Activated naive CD8-positive, alpha-beta T cell treated with anti-CD3 and anti-CD28 coated beads, Interleukin-2, amount 50 U/mL, for 16 hours (primary cell): Measurements from ENCODE around the gene YPEL3.
"Not testable (repeated sequence)": the region's sequence is repeated elsewhere in the genome, so short reads cannot be mapped to it uniquely, and the experiment has no call there.

Source experiments
- DNase-seq: peaks from one replicate; pipeline ENCODE4 v3.0.0-alpha.2; 2020; ENCODE audit warnings: low read depth, low spot score

The YPEL3 gene

DNA sequence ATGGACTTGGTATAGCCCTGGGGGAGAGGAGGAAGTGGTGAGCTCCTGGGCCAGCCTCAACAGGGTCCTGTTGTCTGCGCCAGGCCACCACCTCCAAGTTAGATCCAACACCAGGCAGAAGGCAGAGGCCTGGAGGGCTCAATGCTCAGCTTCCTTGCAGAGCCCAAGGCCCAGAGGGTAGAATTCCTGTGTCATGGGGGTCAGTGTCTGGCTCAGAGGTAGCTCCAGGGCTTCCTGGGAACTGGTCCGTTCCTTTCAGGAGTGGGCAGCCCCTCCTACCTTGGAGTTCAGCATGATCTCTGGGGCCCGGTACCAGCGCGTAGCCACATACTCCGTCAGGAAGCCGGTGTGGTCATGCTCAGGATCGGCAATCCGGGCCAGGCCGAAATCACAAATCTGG is 21.8 kb upstream of the YPEL3 start:
- DNase-seq = no peak

DNA sequence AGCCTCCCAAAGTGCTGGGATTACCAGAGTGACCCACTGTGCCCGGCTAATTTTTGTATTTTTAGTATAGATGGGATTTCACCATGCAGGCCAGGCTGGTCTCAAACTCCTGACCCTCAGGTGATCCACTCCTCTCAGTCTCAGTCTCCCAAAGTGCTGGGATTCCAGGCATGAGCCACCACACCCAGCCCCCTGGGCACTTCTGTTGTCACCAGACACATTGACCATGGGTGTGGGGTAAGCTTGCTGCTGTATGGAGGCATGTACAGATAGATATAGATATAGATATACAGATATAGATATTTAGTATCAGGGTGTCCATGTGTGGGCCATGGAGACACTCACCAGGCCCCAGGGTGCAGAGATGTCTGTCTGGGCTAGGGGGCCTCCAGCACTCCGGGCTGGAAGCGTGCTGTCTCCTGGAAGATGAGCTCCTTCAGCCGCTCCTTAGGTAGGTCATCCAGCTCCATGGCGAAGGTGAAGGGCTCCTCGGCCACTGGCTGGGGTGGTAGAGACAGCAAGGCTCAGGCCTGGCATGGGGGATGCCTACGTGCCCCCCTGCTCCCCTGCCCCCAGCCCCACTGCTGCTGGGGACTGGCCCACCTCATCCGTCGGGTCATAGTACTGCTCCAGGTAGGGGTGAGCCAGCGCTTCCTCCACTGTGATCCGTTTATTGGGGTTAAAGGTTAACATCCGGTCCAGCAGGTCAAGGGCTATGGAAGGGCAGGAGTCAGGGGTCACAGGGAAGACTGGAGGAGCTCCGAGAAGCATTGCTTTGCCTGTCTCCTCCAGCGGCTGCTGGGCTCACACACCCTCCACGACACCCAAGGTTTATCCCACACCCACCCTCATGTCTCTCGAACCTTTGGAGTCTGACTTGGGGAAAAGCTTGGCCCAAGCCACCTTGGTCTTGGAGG is 20.5 kb upstream of the YPEL3 start:
- no peak for DNase-seq

GRCh38 chr16:30115238-30115637 is 19.2 kb upstream of the YPEL3 start:
- DNase-seq = no peak

DNA sequence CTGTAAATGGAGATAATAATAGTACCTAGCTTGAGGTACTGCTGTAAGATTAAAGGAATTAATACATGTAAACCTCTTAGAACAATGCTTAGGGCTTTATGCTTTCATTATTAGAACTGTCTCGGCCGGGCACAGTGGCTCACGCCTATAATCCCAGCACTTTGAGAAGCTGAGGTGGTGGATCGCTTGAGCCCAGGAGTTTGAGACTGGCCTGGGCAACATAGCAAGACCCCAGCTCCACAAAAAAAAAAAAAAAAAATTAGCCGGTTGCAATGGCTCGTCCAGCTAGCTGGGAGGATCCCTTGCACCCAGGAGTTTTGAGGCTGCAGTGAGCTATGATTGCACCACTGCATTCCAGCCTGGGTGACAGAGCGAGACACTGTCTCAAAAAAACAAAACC is 18.8 kb upstream of the YPEL3 start:
- DNase-seq = not testable (repeated sequence)

GRCh38 chr16:30114411-30114810 is 18.4 kb upstream of the YPEL3 start:
- no peak for DNase-seq

- no peak for DNase-seq
Measured at GRCh38 chr16:30113711-30114333, 17.8 kb upstream of the YPEL3 start.

DNA sequence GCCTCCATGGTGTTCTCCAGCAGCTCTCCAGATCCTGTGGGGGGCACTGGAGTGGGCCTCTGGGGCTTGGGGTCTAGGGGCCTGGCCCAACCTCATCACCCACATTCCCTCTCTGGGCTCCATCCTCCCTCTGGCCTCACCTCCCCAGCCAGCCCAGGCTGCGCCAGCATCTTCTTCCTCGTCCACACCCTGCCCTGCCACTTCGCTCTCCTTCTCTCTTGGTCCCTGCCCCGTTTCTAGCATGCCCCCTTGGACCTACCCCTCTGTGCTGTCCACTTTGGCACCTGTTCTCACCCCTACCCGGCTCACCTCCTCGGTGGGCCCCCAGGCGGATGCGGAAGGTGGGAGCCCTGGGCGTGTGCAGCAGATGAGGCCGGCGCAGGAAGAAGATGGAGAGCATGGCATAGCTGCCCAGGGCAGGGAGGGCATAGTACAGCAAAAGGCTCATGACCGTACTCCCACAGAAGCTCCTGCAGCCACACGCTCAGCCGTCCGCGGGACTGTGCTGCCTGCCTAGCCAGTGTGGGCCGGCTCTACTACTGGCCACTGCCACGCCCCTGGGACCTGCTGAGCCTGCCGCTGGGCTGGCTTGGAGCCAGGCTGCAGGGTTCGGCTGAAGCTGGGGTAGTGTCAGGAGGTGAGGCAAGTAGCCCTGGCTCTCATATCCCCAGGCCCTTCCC is 17.2 kb upstream of the YPEL3 start, which contains the start of gene GDPD3:
Gene GDPD3, minus strand, starts transcription at position 507 of the 680 bp plus-strand sequence. Its CDS starts 59 bp downstream, at position 448.
- no peak for DNase-seq

DNA sequence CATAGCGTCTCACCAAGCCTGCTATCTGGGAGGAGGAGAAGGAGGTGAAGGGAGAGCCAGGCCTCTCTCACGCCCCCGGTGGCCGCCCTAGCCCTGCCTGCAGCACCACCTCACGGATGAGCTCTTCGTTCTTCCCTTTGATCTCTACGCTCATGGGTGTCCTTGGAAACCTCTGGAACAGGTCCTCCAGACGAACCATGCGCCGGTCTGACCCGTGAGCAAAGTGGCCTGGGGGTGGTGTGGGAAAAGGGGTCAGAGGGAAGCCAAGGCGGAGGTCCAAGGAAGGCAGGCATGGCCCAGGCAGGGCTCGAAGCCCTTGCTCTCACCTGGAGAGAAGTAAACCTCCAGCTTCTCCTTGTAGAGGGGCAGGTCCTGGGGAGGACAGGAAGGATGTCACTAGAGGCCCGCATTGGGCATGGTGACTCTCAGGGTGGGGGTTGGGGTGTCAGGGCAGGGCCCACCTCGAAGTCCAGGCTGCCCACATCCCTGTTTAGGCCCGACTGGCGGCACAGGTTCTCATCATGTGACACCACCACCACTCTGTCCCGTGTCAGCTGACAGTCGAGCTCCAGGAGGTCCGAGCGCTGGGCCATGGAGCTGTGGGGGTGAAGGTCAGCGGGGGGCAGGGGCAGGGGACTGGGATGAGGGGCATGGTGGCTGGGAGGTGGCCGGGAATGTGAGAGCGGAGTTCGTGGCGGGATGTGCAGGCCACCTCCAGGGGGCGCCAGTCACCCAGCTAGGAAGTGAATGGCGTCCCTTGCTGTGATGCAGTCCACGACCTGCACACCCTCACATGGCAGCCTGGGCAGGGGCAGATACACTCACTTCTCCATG is 16.4 kb upstream of the YPEL3 start:
- peak; percentile 41 for DNase-seq

- DNase-seq = no peak
Measured at GRCh38 chr16:30110661-30111060, 14.6 kb upstream of the YPEL3 start.

DNA sequence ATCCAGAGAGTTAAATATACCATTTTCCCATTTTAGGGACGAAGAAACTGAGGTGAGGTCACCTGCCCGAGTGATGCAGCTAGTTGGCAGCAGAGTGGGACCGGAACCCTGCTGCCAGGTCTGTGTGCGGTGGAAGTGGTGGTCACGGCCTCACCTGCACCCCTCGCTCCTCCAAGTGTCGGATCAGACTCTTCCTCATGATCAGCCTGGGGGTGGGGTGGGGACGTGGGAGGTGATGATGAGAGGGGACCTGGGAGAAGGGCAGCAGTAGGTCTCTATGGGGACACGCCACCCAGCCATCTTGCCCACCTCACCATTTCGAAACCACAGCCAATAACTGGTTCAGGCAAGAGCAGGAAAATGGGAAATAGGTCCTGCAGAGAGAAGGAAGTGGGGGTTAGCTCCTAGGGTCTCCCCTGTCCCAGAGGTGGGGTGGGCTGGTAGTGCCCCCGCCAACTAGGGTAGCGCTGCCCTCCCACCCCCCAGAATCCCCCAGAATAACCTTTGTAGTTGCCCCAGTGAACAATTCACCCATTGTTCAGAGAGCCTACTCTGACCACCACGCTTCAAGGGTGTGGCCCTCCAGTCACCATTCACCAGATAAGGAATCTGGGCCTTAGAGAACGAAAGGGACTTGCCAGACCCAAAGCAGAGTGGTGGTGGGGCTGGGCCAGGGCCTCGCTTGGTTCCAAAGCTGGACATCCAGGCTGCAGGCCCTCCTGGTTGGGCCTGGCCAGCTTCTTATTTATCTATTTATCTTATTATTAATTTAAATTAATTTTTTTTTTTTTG is 12.2 kb upstream of the YPEL3 start:
- no peak for DNase-seq

- no peak for DNase-seq
Measured at GRCh38 chr16:30104492-30104891, 8.5 kb upstream of the YPEL3 start.

- DNase-seq = no peak
Measured at GRCh38 chr16:30104090-30104489, 8.1 kb upstream of the YPEL3 start.

GRCh38 chr16:30096862-30097563 is 1.0 kb upstream of the YPEL3 start:
- no peak for DNase-seq

GRCh38 chr16:30095166-30096078 is 591 bp downstream of the YPEL3 start:
- no peak for DNase-seq

GRCh38 chr16:30094541-30095165 is 1.4 kb downstream of the YPEL3 start:
- DNase-seq = no peak

DNA sequence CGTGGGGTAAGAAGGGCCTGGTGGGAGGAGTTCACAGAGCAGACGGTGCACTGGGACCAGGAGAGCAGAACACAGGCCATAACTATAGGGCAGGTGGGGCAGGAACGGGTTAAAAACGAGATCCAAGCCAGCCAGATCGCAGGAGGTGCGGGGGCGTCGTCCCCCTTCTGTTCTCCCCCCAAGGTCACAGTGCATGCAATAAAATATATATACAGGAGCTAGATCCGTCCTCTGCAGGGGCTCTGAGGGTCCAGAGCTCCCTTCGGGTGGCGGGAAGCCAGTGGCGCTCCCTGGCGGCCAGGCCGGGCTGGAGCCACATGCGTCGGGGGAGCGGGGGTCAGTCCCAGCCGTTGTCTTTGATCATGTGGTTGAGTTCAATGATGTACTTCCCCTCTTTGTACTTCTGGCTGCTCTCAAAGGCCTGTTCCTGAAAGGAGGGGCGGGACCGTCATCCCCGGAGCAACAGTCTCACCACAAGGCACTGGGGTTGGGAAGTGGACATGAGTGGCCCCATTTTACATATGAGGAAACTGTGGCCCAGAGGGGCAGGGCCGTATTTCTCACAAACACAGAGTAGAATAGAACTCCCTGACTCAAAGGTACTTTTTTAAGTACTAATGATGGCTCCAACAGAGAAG is 3.5 kb downstream of the YPEL3 start:
- DNase-seq = no peak

DNA sequence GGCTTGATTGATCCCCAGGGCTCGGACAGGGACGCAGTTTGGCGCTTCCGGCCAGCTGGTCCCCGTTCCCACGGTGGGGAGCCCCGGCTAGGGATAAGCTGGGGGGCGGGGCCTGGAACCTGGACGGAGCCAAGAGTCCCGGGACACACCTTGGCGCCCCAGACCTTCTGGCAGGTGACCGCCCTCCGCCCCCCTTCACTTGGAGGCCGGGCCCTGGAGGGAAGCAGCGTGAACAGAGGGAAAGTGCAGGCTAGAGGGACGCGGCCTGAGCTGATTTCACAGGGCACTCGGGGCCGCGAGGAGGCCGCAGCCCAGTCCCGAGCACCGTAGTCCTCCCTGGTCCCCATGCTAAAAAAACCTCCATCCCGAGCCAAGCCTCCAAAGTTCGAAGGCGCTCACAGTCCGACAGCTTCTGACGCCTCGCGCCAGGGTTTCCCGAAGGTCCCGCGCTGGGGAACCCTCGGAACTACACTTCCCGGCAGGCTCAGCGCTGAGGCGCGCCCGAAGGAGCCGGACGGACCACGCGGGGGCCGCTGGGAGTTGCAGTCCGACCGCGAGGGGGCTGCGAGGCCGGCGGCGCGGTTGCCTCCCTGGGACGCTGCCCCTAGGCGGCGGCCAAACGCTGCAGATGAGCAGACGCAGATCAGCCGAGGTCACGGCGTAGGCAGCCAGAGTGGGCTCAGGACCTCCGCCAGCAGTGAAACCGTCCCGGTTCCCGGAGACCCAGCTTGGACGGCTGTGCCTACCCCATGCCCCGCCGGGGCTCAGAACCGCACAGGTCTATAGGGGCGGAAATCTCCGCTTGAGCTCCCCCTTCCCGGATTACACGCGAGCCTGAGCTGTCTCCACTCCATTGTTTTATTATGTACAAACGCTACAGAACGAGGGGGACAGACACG is 4.3 kb downstream of the YPEL3 start, which contains the start of gene TBX6:
Gene TBX6, minus strand, starts transcription at position 451 of the 899 bp plus-strand sequence. CDS start 731 bp downstream, outside the sequence.
- DNase-seq = peak; percentile 82
